ENCODE measurements around the gene C5orf52. TPM values are rescaled to one million over a fixed set of nuclear protein-coding genes. Genes with fewer than 3 reads are reported as not detected.
"Not testable (repeated sequence)": the region's sequence is repeated elsewhere in the genome, so short reads cannot be mapped to it uniquely, and the experiment has no call there.

The C5orf52 gene
- total RNA-seq = not detected

- no peak for DNase-seq (ENCODE audit: low spot score)
Observed at GRCh38 chr5:157670662-157671591, at the start of gene C5orf52. C5orf52 (plus strand) TSS chr5:157671533; CDS start chr5:157671615, 82 bp downstream.

GRCh38 chr5:157624144-157624543 lies 47.2 kb upstream of the C5orf52 start:
- no peak for DNase-seq (ENCODE audit: low spot score)

GRCh38 chr5:157626831-157627230 lies 44.5 kb upstream of the C5orf52 start:
- no peak for DNase-seq (ENCODE audit: low spot score)

GRCh38 chr5:157630341-157630740 lies 41.0 kb upstream of the C5orf52 start:
- no peak for DNase-seq (ENCODE audit: low spot score)

GRCh38 chr5:157640406-157641066 lies 30.8 kb upstream of the C5orf52 start:
- DNase-seq (ENCODE audit: low spot score) = no peak

GRCh38 chr5:157648275-157648990 lies 22.9 kb upstream of the C5orf52 start:
- DNase-seq (ENCODE audit: low spot score) = no peak

GRCh38 chr5:157649101-157649500 lies 22.2 kb upstream of the C5orf52 start:
- DNase-seq (ENCODE audit: low spot score) = no peak

- DNase-seq (ENCODE audit: low spot score) = no peak
Observed at GRCh38 chr5:157650991-157651611, 20.2 kb upstream of the C5orf52 start.

GRCh38 chr5:157651623-157652376 lies 19.5 kb upstream of the C5orf52 start:
- DNase-seq (ENCODE audit: low spot score) = peak; percentile 69

GRCh38 chr5:157652377-157652692 lies 19.0 kb upstream of the C5orf52 start, which contains the start of gene SOX30:
SOX30 (minus strand) TSS chr5:157652438; CDS start chr5:157652078, 360 bp downstream.
- no peak for DNase-seq (ENCODE audit: low spot score)

- DNase-seq (ENCODE audit: low spot score) = no peak
Observed at GRCh38 chr5:157657516-157657915, 13.8 kb upstream of the C5orf52 start.

GRCh38 chr5:157658893-157659292 lies 12.4 kb upstream of the C5orf52 start:
- no peak for DNase-seq (ENCODE audit: low spot score)

- no peak for DNase-seq (ENCODE audit: low spot score)
Observed at GRCh38 chr5:157659868-157660660, 11.3 kb upstream of the C5orf52 start.

GRCh38 chr5:157665467-157666070 lies 5.8 kb upstream of the C5orf52 start:
- no peak for DNase-seq (ENCODE audit: low spot score)

- no peak for DNase-seq (ENCODE audit: low spot score)
Observed at GRCh38 chr5:157668356-157668755, 3.0 kb upstream of the C5orf52 start.

- DNase-seq (ENCODE audit: low spot score) = no peak
Observed at GRCh38 chr5:157669701-157670097, 1.6 kb upstream of the C5orf52 start.

GRCh38 chr5:157671592-157672330 lies 428 bp downstream of the C5orf52 start:
- no peak for DNase-seq (ENCODE audit: low spot score)

GRCh38 chr5:157672976-157673375 lies 1.6 kb downstream of the C5orf52 start:
- no peak for DNase-seq (ENCODE audit: low spot score)

- not testable (repeated sequence) for DNase-seq (ENCODE audit: low spot score)
Observed at GRCh38 chr5:157674351-157674750, 3.0 kb downstream of the C5orf52 start.

Measured in ureter (tissue), 1 donor.